ENCODE results near the gene DIPK1A.

DNA sequence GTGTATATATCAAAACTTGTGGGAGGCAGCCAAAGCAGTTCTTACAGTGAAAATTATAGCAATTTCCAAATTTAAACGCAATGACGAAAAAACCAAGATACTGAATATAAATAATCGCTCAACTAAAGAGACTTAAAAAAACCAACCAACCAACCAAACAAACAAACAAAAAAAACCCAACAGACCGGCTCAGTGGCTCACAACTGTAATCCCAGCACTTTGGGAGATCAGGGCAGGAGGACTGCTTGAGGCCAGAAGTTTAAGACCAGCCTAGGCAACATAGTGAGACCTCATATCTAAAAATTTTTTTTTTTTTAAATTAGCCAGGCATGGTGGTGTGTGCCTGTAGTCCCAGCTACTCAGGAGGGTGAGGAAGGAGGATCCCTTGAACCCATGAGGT is 106.0 kb downstream of the DIPK1A start:
- TF ChIP-seq, protein P1, sequence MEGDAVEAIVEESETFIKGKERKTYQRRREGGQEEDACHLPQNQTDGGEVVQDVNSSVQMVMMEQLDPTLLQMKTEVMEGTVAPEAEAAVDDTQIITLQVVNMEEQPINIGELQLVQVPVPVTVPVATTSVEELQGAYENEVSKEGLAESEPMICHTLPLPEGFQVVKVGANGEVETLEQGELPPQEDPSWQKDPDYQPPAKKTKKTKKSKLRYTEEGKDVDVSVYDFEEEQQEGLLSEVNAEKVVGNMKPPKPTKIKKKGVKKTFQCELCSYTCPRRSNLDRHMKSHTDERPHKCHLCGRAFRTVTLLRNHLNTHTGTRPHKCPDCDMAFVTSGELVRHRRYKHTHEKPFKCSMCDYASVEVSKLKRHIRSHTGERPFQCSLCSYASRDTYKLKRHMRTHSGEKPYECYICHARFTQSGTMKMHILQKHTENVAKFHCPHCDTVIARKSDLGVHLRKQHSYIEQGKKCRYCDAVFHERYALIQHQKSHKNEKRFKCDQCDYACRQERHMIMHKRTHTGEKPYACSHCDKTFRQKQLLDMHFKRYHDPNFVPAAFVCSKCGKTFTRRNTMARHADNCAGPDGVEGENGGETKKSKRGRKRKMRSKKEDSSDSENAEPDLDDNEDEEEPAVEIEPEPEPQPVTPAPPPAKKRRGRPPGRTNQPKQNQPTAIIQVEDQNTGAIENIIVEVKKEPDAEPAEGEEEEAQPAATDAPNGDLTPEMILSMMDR (IDR thresholded peaks at IDR 0.05), result no peak
- no peak for TF ChIP-seq EZH2 (IDR thresholded peaks at IDR 0.05)

Data from neural progenitor cell (in vitro differentiated cells).